WTC11 (cell line): ENCODE data around the gene PGK2. TPM values are rescaled to one million over a fixed set of nuclear protein-coding genes. Genes with fewer than 3 reads are reported as not detected.

ENCODE experiments used
- ATAC-seq: fragments of 200-7000 bp; cut with Tn5 transposase; 2 replicates; pipeline ENCODE4 v1.10.0; 2021; ENCODE audit warnings: mild to moderate bottlenecking, moderate library complexity
- CTCF ChIA-PET: fragments of 300-600 bp; sonication (Branson Sonifier 250); formaldehyde crosslinking; loops from one replicate; lab custom pipeline; 2021; ENCODE audit warnings: antibody characterized with exemption; lab: Charles Lee
- POLR2A ChIA-PET: fragments of 350-600 bp; sonication (Branson Sonifier 250); formaldehyde crosslinking; loops from one replicate; lab custom pipeline; 2021; ENCODE audit warnings: antibody characterized with exemption; lab: Charles Lee
- DNase-seq: peaks from one replicate; pipeline ENCODE4 v3.0.0; 2021; ENCODE audit warnings: low spot score
- H3K27ac Mint-ChIP-seq: 2 replicates; pipeline ENCODE4 v1.8.0; 2021; ENCODE audit warnings: mixed read lengths
- H3K27me3 Mint-ChIP-seq: 2 replicates; pipeline ENCODE4 v1.8.0; 2021; ENCODE audit warnings: low read depth, mild to moderate bottlenecking, moderate library complexity, mixed read lengths
- H3K36me3 Mint-ChIP-seq: 2 replicates; pipeline ENCODE4 v1.8.0; 2021; ENCODE audit warnings: mixed read lengths
- H3K4me1 Mint-ChIP-seq: 2 replicates; pipeline ENCODE4 v1.8.0; 2022; ENCODE audit warnings: mixed read lengths
- H3K4me3 Mint-ChIP-seq: 2 replicates; pipeline ENCODE4 v1.8.0; 2021; ENCODE audit warnings: mild to moderate bottlenecking, moderate library complexity, mixed read lengths
- H3K9me3 Mint-ChIP-seq: 2 replicates; pipeline ENCODE4 v1.8.0; 2021; ENCODE audit warnings: mixed read lengths
- ATF1 ChIP-seq: sonication (generic); formaldehyde crosslinking; IDR thresholded peaks from 2 replicates; pipeline ENCODE4 v1.8.1; 2023; ENCODE audit warnings: mild to moderate bottlenecking, moderate library complexity, missing genetic modification reagents
- EMX1 ChIP-seq: fragments of 250-450 bp; sonication (Bioruptor Pico); IDR thresholded peaks from 2 replicates; pipeline ENCODE4 v1.8.0; 2021; ENCODE audit warnings: mild to moderate bottlenecking
- HMGA2 ChIP-seq: fragments of 250-450 bp; sonication (Bioruptor Pico); IDR thresholded peaks from 2 replicates; pipeline ENCODE4 v1.4.0; 2021; ENCODE audit warnings: mild to moderate bottlenecking, moderate library complexity
- JAZF1 ChIP-seq: fragments of 250-450 bp; sonication (Bioruptor Pico); IDR thresholded peaks from 2 replicates; pipeline ENCODE4 v1.9.0; 2021; ENCODE audit warnings: moderate library complexity, mild to moderate bottlenecking, inconsistent platforms
- JUN ChIP-seq: sonication (generic); formaldehyde crosslinking; IDR thresholded peaks from 2 replicates; pipeline ENCODE4 v1.8.0; 2023; ENCODE audit warnings: mild to moderate bottlenecking, missing genetic modification reagents
- KAT7 ChIP-seq: sonication (generic); formaldehyde crosslinking; IDR thresholded peaks from 2 replicates; pipeline ENCODE4 v1.8.1; 2023; ENCODE audit warnings: missing genetic modification reagents, mild to moderate bottlenecking, borderline replicate concordance
- TCF7 ChIP-seq: sonication (generic); formaldehyde crosslinking; IDR thresholded peaks from 2 replicates; pipeline ENCODE4 v1.8.0; 2022; ENCODE audit warnings: mild to moderate bottlenecking, low read depth, missing genetic modification reagents, moderate library complexity
- TEAD4 ChIP-seq: sonication (generic); formaldehyde crosslinking; IDR thresholded peaks from 2 replicates; pipeline ENCODE4 v1.8.0; 2022; ENCODE audit warnings: mild to moderate bottlenecking, missing genetic modification reagents
- ZNF317 ChIP-seq: sonication (generic); formaldehyde crosslinking; IDR thresholded peaks from 2 replicates; pipeline ENCODE4 v1.8.1; 2023; ENCODE audit warnings: low read depth, mild to moderate bottlenecking, moderate library complexity, missing genetic modification reagents, borderline replicate concordance
- ZNF423 ChIP-seq: fragments of 250-450 bp; sonication (Bioruptor Pico); IDR thresholded peaks from 2 replicates; pipeline ENCODE4 v2.1.2; 2022; ENCODE audit warnings: mild to moderate bottlenecking, moderate library complexity
- total RNA-seq: library from RNA; stranded (reverse); gene quantifications from 3 replicates; pipeline ENCODE4 v1.2.3, GENCODE V29; 2021
- TF ChIP-seq, protein P1 (sequence below): sonication (generic); formaldehyde crosslinking; IDR thresholded peaks from 2 replicates; pipeline ENCODE4 v1.8.0; 2023; ENCODE audit warnings: missing genetic modification reagents, mild to moderate bottlenecking, borderline replicate concordance
- TF ChIP-seq, protein P2 (sequence below): sonication (generic); formaldehyde crosslinking; IDR thresholded peaks from 2 replicates; pipeline ENCODE4 v1.8.1; 2022; ENCODE audit warnings: mild to moderate bottlenecking, missing genetic modification reagents, moderate library complexity, borderline replicate concordance
- TF ChIP-seq, protein P3 (sequence below): sonication (generic); formaldehyde crosslinking; IDR thresholded peaks from 2 replicates; pipeline ENCODE4 v1.8.0; 2022; ENCODE audit warnings: missing genetic modification reagents
- TF ChIP-seq, protein P4 (sequence below): sonication (generic); formaldehyde crosslinking; IDR thresholded peaks from 2 replicates; pipeline ENCODE4 v1.8.1; 2022; ENCODE audit warnings: low read depth, missing genetic modification reagents, borderline replicate concordance
- TF ChIP-seq, protein P5 (sequence below): sonication (generic); formaldehyde crosslinking; IDR thresholded peaks from 2 replicates; pipeline ENCODE4 v1.8.1; 2022; ENCODE audit warnings: low read depth, mild to moderate bottlenecking, moderate library complexity, missing genetic modification reagents, borderline replicate concordance

PGK2 gene
- total RNA-seq, 1 experiment from 2014 or later, result not detected

DNA sequence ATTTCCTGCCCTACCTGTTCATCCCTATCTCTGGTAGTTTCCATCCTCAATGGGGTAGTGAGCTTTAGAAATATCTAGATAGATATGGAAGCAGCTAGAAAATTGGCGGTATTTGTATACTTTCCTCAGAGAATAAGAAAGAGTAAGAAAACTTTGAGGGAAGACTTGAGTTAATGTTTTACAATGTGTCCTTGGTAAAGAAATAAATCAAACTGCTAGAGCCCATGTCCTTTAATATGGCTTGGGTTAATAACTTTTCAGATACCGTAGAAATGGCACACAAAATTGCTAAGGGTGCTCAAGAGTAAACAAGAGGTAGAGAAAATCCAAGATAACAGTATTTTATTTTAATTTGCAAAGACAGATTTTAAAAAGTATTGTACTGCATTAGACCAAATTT, 28.1 kb upstream of the PGK2 start (continued):
- TF ChIP-seq, protein P1, sequence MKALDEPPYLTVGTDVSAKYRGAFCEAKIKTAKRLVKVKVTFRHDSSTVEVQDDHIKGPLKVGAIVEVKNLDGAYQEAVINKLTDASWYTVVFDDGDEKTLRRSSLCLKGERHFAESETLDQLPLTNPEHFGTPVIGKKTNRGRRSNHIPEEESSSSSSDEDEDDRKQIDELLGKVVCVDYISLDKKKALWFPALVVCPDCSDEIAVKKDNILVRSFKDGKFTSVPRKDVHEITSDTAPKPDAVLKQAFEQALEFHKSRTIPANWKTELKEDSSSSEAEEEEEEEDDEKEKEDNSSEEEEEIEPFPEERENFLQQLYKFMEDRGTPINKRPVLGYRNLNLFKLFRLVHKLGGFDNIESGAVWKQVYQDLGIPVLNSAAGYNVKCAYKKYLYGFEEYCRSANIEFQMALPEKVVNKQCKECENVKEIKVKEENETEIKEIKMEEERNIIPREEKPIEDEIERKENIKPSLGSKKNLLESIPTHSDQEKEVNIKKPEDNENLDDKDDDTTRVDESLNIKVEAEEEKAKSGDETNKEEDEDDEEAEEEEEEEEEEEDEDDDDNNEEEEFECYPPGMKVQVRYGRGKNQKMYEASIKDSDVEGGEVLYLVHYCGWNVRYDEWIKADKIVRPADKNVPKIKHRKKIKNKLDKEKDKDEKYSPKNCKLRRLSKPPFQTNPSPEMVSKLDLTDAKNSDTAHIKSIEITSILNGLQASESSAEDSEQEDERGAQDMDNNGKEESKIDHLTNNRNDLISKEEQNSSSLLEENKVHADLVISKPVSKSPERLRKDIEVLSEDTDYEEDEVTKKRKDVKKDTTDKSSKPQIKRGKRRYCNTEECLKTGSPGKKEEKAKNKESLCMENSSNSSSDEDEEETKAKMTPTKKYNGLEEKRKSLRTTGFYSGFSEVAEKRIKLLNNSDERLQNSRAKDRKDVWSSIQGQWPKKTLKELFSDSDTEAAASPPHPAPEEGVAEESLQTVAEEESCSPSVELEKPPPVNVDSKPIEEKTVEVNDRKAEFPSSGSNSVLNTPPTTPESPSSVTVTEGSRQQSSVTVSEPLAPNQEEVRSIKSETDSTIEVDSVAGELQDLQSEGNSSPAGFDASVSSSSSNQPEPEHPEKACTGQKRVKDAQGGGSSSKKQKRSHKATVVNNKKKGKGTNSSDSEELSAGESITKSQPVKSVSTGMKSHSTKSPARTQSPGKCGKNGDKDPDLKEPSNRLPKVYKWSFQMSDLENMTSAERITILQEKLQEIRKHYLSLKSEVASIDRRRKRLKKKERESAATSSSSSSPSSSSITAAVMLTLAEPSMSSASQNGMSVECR (CRISPR knock-in tag), result no peak
- TF ChIP-seq, all 79 proteins: peak for 0

DNA sequence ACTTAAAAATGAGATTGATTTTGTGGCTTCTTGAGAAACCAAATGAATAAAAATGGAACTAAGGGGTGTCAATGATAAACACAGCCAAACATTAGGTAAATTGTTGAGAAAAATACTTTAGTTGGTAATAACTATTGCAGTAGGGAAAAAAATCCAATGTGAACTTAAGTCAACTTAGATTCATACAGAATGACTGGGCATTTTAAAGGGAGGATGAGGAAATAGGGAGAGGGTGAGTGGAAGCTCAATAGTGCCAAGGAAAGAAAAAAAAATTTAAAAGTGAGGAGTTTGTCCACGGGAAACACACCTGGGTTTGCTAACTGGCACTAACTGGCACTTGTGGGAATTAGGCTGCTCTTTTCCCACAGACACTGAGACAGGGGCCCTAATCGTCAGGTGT, 26.2 kb upstream of the PGK2 start:
- POLR2A ChIA-PET, result no interaction called here
- H3K27ac Mint-ChIP-seq, result no peak overlapping the region
- 0 out of 2 replicates have a peak, but pooled peaks cover 5% of the 10 kb centered on the region for H3K36me3 Mint-ChIP-seq
- H3K4me3 Mint-ChIP-seq, result no peak overlapping the region
- no peak for ATAC-seq
- H3K4me1 Mint-ChIP-seq, result no peaks in the 10 kb centered on the region
- TF ChIP-seq JUN (CRISPR knock-in tag), result no peak
- no peak for TF ChIP-seq TCF7 (CRISPR knock-in tag)
- TF ChIP-seq, protein P2, sequence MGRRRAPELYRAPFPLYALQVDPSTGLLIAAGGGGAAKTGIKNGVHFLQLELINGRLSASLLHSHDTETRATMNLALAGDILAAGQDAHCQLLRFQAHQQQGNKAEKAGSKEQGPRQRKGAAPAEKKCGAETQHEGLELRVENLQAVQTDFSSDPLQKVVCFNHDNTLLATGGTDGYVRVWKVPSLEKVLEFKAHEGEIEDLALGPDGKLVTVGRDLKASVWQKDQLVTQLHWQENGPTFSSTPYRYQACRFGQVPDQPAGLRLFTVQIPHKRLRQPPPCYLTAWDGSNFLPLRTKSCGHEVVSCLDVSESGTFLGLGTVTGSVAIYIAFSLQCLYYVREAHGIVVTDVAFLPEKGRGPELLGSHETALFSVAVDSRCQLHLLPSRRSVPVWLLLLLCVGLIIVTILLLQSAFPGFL (CRISPR knock-in tag), result no peak
- TF ChIP-seq ATF1, result no peak
- TF ChIP-seq, protein P3, sequence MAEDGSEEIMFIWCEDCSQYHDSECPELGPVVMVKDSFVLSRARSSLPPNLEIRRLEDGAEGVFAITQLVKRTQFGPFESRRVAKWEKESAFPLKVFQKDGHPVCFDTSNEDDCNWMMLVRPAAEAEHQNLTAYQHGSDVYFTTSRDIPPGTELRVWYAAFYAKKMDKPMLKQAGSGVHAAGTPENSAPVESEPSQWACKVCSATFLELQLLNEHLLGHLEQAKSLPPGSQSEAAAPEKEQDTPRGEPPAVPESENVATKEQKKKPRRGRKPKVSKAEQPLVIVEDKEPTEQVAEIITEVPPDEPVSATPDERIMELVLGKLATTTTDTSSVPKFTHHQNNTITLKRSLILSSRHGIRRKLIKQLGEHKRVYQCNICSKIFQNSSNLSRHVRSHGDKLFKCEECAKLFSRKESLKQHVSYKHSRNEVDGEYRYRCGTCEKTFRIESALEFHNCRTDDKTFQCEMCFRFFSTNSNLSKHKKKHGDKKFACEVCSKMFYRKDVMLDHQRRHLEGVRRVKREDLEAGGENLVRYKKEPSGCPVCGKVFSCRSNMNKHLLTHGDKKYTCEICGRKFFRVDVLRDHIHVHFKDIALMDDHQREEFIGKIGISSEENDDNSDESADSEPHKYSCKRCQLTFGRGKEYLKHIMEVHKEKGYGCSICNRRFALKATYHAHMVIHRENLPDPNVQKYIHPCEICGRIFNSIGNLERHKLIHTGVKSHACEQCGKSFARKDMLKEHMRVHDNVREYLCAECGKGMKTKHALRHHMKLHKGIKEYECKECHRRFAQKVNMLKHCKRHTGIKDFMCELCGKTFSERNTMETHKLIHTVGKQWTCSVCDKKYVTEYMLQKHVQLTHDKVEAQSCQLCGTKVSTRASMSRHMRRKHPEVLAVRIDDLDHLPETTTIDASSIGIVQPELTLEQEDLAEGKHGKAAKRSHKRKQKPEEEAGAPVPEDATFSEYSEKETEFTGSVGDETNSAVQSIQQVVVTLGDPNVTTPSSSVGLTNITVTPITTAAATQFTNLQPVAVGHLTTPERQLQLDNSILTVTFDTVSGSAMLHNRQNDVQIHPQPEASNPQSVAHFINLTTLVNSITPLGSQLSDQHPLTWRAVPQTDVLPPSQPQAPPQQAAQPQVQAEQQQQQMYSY (CRISPR knock-in tag), result no peak
- no peak for TF ChIP-seq EMX1 (CRISPR knock-in tag)
- TF ChIP-seq, protein P4, sequence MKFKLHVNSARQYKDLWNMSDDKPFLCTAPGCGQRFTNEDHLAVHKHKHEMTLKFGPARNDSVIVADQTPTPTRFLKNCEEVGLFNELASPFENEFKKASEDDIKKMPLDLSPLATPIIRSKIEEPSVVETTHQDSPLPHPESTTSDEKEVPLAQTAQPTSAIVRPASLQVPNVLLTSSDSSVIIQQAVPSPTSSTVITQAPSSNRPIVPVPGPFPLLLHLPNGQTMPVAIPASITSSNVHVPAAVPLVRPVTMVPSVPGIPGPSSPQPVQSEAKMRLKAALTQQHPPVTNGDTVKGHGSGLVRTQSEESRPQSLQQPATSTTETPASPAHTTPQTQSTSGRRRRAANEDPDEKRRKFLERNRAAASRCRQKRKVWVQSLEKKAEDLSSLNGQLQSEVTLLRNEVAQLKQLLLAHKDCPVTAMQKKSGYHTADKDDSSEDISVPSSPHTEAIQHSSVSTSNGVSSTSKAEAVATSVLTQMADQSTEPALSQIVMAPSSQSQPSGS (CRISPR knock-in tag), result no peak
- TF ChIP-seq ZNF423, result no peak
- no peak for TF ChIP-seq ZNF317
- TF ChIP-seq KAT7, result no peak
- no peak for TF ChIP-seq HMGA2 (CRISPR knock-in tag)
- TF ChIP-seq JAZF1 (CRISPR knock-in tag), result no peak
- TF ChIP-seq, protein P5, sequence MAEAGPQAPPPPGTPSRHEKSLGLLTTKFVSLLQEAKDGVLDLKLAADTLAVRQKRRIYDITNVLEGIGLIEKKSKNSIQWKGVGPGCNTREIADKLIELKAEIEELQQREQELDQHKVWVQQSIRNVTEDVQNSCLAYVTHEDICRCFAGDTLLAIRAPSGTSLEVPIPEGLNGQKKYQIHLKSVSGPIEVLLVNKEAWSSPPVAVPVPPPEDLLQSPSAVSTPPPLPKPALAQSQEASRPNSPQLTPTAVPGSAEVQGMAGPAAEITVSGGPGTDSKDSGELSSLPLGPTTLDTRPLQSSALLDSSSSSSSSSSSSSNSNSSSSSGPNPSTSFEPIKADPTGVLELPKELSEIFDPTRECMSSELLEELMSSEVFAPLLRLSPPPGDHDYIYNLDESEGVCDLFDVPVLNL, result no peak
- TF ChIP-seq TEAD4 (CRISPR knock-in tag), result no peak
- TF ChIP-seq, all 79 proteins: peak for 0
- Mint-ChIP-seq H3K9me3 (peaks cover 22% of the 10 kb centered on the region), H3K27me3 (no peaks in the 10 kb centered on the region)
- DNase-seq, result no peak
- CTCF ChIA-PET, result no interaction called here
